IPS-20b (cell line): Measurements from ENCODE around the gene HIPK4.
"Not testable (repeated sequence)": the region's sequence is repeated elsewhere in the genome, so short reads cannot be mapped to it uniquely, and the experiment has no call there.

Experiments
- H3K27ac ChIP-seq: one replicate; pipeline ENCODE4 v1.5.1; 2013; ENCODE audit warnings: low read length
- H3K27me3 ChIP-seq: 2 replicates; pipeline ENCODE4 v1.6.1; 2013; ENCODE audit warnings: mild to moderate bottlenecking, low read length, inconsistent platforms; ENCODE audit not compliant: insufficient read depth
- H3K36me3 ChIP-seq: 2 replicates; pipeline ENCODE4 v1.6.1; 2013; ENCODE audit warnings: low read depth, mild to moderate bottlenecking, inconsistent platforms, low read length, moderate library complexity; ENCODE audit not compliant: insufficient read depth
- H3K4me1 ChIP-seq: 2 replicates; pipeline ENCODE4 v1.6.1; 2013; ENCODE audit warnings: mild to moderate bottlenecking, control low read depth, inconsistent platforms, low read length, moderate library complexity; ENCODE audit not compliant: insufficient read depth
- H3K4me3 ChIP-seq: 2 replicates; pipeline ENCODE4 v1.5.1; 2013; ENCODE audit warnings: mild to moderate bottlenecking, low read length, inconsistent platforms
- H3K9ac ChIP-seq: 2 replicates; pipeline ENCODE4 v1.6.1; 2013; ENCODE audit warnings: low read depth, mild to moderate bottlenecking, inconsistent platforms, low read length, moderate library complexity
- H3K9me3 ChIP-seq: 2 replicates; pipeline ENCODE4 v1.6.1; 2013; ENCODE audit warnings: mild to moderate bottlenecking, low read depth, low read length, inconsistent platforms; ENCODE audit not compliant: insufficient read depth

The HIPK4 gene

GRCh38 chr19:40383668-40384248 is 6.2 kb downstream of the HIPK4 start:
- Histone ChIP-seq H3K4me3 (no peak overlapping the region), H3K27ac (no peak overlapping the region), H3K9me3 (no peaks in the 10 kb centered on the region), H3K4me1 (no peaks in the 10 kb centered on the region), H3K9ac (no peak overlapping the region), H3K36me3 (peaks cover 3% of the 10 kb centered on the region), H3K27me3 (no peaks in the 10 kb centered on the region)

GRCh38 chr19:40381321-40381720 is 8.7 kb downstream of the HIPK4 start:
- H3K9ac ChIP-seq: no peak overlapping the region
- H3K4me3 ChIP-seq: no peak overlapping the region
- H3K4me1 ChIP-seq: no peaks in the 10 kb centered on the region
- H3K27me3 ChIP-seq: no peaks in the 10 kb centered on the region
- H3K36me3 ChIP-seq: peaks cover 15% of the 10 kb centered on the region
- H3K9me3 ChIP-seq: no peaks in the 10 kb centered on the region
- H3K27ac ChIP-seq: no peak overlapping the region

- H3K9ac ChIP-seq: no peak overlapping the region
- H3K4me1 ChIP-seq: no peaks in the 10 kb centered on the region
- H3K27me3 ChIP-seq: no peaks in the 10 kb centered on the region
- no peaks in the 10 kb centered on the region for H3K9me3 ChIP-seq
- H3K27ac ChIP-seq: no peak overlapping the region
- H3K36me3 ChIP-seq: peaks cover 15% of the 10 kb centered on the region
- H3K4me3 ChIP-seq: no peak overlapping the region
Observed at GRCh38 chr19:40380199-40381037, 9.6 kb downstream of the HIPK4 start.

GRCh38 chr19:40379446-40380198 is 10.4 kb downstream of the HIPK4 start:
- Histone ChIP-seq H3K4me3 (no peak overlapping the region), H3K36me3 (peaks cover 21% of the 10 kb centered on the region)

GRCh38 chr19:40378509-40378908 is 11.5 kb downstream of the HIPK4 start:
- no peak overlapping the region for H3K27ac ChIP-seq
- H3K9me3 ChIP-seq: no peaks in the 10 kb centered on the region
- no peak overlapping the region for H3K4me3 ChIP-seq
- no peaks in the 10 kb centered on the region for H3K27me3 ChIP-seq
- H3K4me1 ChIP-seq: no peaks in the 10 kb centered on the region
- H3K36me3 ChIP-seq: peaks cover 30% of the 10 kb centered on the region
- H3K9ac ChIP-seq: no peak overlapping the region

More at GRCh38 chr19:40379446-40380198, 10.4 kb downstream of the HIPK4 start:
- H3K9me3 ChIP-seq: no peaks in the 10 kb centered on the region
- H3K4me1 ChIP-seq: no peaks in the 10 kb centered on the region
- H3K9ac ChIP-seq: no peak overlapping the region
- no peaks in the 10 kb centered on the region for H3K27me3 ChIP-seq
- H3K27ac ChIP-seq: no peak overlapping the region

- Histone ChIP-seq H3K27ac (no peak overlapping the region), H3K4me3 (no peak overlapping the region), H3K9me3 (no peaks in the 10 kb centered on the region), H3K27me3 (no peaks in the 10 kb centered on the region), H3K4me1 (no peaks in the 10 kb centered on the region), H3K9ac (no peak overlapping the region), H3K36me3 (peaks cover 31% of the 10 kb centered on the region)
Observed at GRCh38 chr19:40377876-40378385, 12.1 kb downstream of the HIPK4 start.

- H3K9ac ChIP-seq: no peak overlapping the region
- H3K27me3 ChIP-seq: no peaks in the 10 kb centered on the region
- no peak overlapping the region for H3K27ac ChIP-seq
- H3K4me3 ChIP-seq: no peak overlapping the region
- H3K4me1 ChIP-seq: no peaks in the 10 kb centered on the region
- peaks cover 44% of the 10 kb centered on the region for H3K36me3 ChIP-seq
- H3K9me3 ChIP-seq: no peaks in the 10 kb centered on the region
Observed at GRCh38 chr19:40376286-40376862, 13.6 kb downstream of the HIPK4 start.

- Histone ChIP-seq H3K9me3 (no peaks in the 10 kb centered on the region), H3K36me3 (peaks cover 63% of the 10 kb centered on the region), H3K4me1 (no peaks in the 10 kb centered on the region), H3K4me3 (no peak overlapping the region), H3K9ac (no peak overlapping the region), H3K27ac (no peak overlapping the region), H3K27me3 (no peaks in the 10 kb centered on the region)
Observed at GRCh38 chr19:40374084-40374483, 15.9 kb downstream of the HIPK4 start.

GRCh38 chr19:40371802-40372122 is 18.2 kb downstream of the HIPK4 start:
- H3K36me3 ChIP-seq: peaks cover 58% of the 10 kb centered on the region
- no peaks in the 10 kb centered on the region for H3K27me3 ChIP-seq
- peaks cover 5% of the 10 kb centered on the region; the same call in 1 of the 2 replicates for H3K4me1 ChIP-seq
- no peak overlapping the region for H3K9ac ChIP-seq
- H3K27ac ChIP-seq: no peak overlapping the region
- H3K9me3 ChIP-seq: no peaks in the 10 kb centered on the region
- no peak overlapping the region for H3K4me3 ChIP-seq

- peaks cover 58% of the 10 kb centered on the region for H3K36me3 ChIP-seq
- H3K4me3 ChIP-seq: no peak overlapping the region
- no peak overlapping the region for H3K9ac ChIP-seq
- peaks cover 5% of the 10 kb centered on the region; the same call in 1 of the 2 replicates for H3K4me1 ChIP-seq
- H3K27ac ChIP-seq: no peak overlapping the region
- H3K9me3 ChIP-seq: no peaks in the 10 kb centered on the region
- no peaks in the 10 kb centered on the region for H3K27me3 ChIP-seq
Observed at GRCh38 chr19:40370997-40371801, 18.8 kb downstream of the HIPK4 start.

GRCh38 chr19:40370253-40370652 is 19.7 kb downstream of the HIPK4 start:
- not testable (repeated sequence) for H3K4me1 ChIP-seq, H3K4me3 ChIP-seq, H3K27me3 ChIP-seq, H3K27ac ChIP-seq, H3K9me3 ChIP-seq, H3K9ac ChIP-seq
- H3K36me3 ChIP-seq: peaks cover 58% of the 10 kb centered on the region
